TTC549 (cell line): ENCODE data around the gene CRLF2.
"Not testable (repeated sequence)": the region's sequence is repeated elsewhere in the genome, so short reads cannot be mapped to it uniquely, and the experiment has no call there.

ENCODE experiments used
- FAIRE-seq: peaks from 2 replicates; lab custom pipeline; 2012; peaks lifted over from hg19 to GRCh38; lab: Jason Lieb, UNC

Gene CRLF2

GRCh38 chrX:1212532-1212931 is at the start of gene CRLF2:
Gene CRLF2 (minus strand): TSS chrX:1212649. CDS start chrX:1212634, 15 bp downstream.
- no peak for FAIRE-seq

- not testable (repeated sequence) for FAIRE-seq
These were observed 49.3 kb upstream of the CRLF2 start for GRCh38 chrX:1261771-1262170.

- FAIRE-seq, result no peak
These were observed 48.8 kb upstream of the CRLF2 start for GRCh38 chrX:1261285-1261684.

- FAIRE-seq, result no peak
These were observed 40.4 kb upstream of the CRLF2 start for GRCh38 chrX:1252861-1253260.

- FAIRE-seq, result peak; percentile 60
These were observed 36.8 kb upstream of the CRLF2 start for GRCh38 chrX:1249101-1249887.

GRCh38 chrX:1248331-1249061 is 36.0 kb upstream of the CRLF2 start:
- no peak for FAIRE-seq

GRCh38 chrX:1246816-1247215 is 34.4 kb upstream of the CRLF2 start:
- FAIRE-seq, result peak; percentile 36

GRCh38 chrX:1244164-1245076 is 32.0 kb upstream of the CRLF2 start:
- no peak for FAIRE-seq

- no peak for FAIRE-seq
These were observed 30.5 kb upstream of the CRLF2 start for GRCh38 chrX:1242891-1243402.

- FAIRE-seq, result not testable (repeated sequence)
These were observed 28.1 kb upstream of the CRLF2 start for GRCh38 chrX:1240551-1240950.

GRCh38 chrX:1239681-1240142 is 27.3 kb upstream of the CRLF2 start:
- no peak for FAIRE-seq

- FAIRE-seq, result no peak
These were observed 19.5 kb upstream of the CRLF2 start for GRCh38 chrX:1231850-1232465.

- FAIRE-seq, result not testable (repeated sequence)
These were observed 15.7 kb upstream of the CRLF2 start for GRCh38 chrX:1228101-1228500.

GRCh38 chrX:1226249-1226648 is 13.8 kb upstream of the CRLF2 start:
- no peak for FAIRE-seq

GRCh38 chrX:1224954-1225353 is 12.5 kb upstream of the CRLF2 start:
- no peak for FAIRE-seq

- FAIRE-seq, result no peak
These were observed 10.8 kb upstream of the CRLF2 start for GRCh38 chrX:1223242-1223600.

- FAIRE-seq, result no peak
These were observed 10.2 kb upstream of the CRLF2 start for GRCh38 chrX:1222531-1223241.

GRCh38 chrX:1221296-1221845 is 8.9 kb upstream of the CRLF2 start:
- no peak for FAIRE-seq

GRCh38 chrX:1218286-1218685 is 5.8 kb upstream of the CRLF2 start:
- FAIRE-seq, result no peak

- FAIRE-seq, result no peak
These were observed 2.8 kb upstream of the CRLF2 start for GRCh38 chrX:1215123-1215823.
